ENCODE data around the gene FZD10. TPM values are rescaled to one million over a fixed set of nuclear protein-coding genes. Genes with fewer than 3 reads are reported as not detected.

FZD10 gene
- total RNA-seq, 1 experiment from 2014 or later, result not detected

DNA sequence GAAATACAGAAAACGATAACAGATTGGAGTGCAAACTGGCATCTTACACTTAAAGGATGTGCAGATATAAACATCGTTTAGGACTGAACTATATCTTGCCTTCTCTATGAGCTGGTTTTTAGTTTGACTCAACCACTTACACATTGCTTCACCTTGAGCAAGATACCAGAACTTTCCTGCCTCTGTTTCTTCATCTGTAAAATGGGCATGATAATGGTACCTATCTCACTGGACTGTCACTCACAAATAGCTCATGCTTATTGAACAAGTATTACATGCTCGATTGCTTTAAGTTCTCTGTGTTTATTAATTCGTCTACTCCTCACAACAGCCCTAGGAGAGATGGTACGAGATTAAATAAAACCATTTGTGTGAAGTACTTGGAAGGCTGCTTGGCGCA, 7.7 kb downstream of the FZD10 start:
- no peak overlapping the region for H3K9ac ChIP-seq (ENCODE audit: low read length)
- no peaks in the 10 kb centered on the region for H3K4me1 ChIP-seq (ENCODE audit: control insufficient read depth in 1 of 2, insufficient read depth in 2 of 2, low read length in 2 of 2)
- no peak overlapping the region for H3K4me2 ChIP-seq (ENCODE audit: low read length)
- no peaks in the 10 kb centered on the region for H3K9me2 ChIP-seq (ENCODE audit: insufficient read depth)
- TF ChIP-seq POLR2A (IDR thresholded peaks at IDR 0.05; ENCODE audit: borderline replicate concordance, extremely low read depth, insufficient read depth, insufficient read length) (no peak), CBX3 (IDR thresholded peaks at IDR 0.05; ENCODE audit: low read depth) (no peak), SP1 (IDR thresholded peaks at IDR 0.05; ENCODE audit: low read depth) (no peak), EGR1 (IDR thresholded peaks at IDR 0.05; ENCODE audit: low read depth) (no peak), ZNF274 (IDR thresholded peaks at IDR 0.05; ENCODE audit: low read depth, low read length) (no peak), FOSL1 (IDR thresholded peaks at IDR 0.05; ENCODE audit: low read depth) (no peak), ZFX (IDR thresholded peaks at IDR 0.05) (no peak), SIN3A (IDR thresholded peaks at IDR 0.05; ENCODE audit: low read depth) (no peak), SRF (IDR thresholded peaks at IDR 0.05; ENCODE audit: low read depth) (no peak), YY1 (IDR thresholded peaks at IDR 0.05; ENCODE audit: extremely low read depth, insufficient replicate concordance, low read depth, low read length) (no peak), TCF7L2 (IDR thresholded peaks at IDR 0.05; ENCODE audit: borderline replicate concordance, extremely low read depth, insufficient read depth, insufficient read length) (no peak), EZH2phosphoT487 (IDR thresholded peaks at IDR 0.05; ENCODE audit: borderline replicate concordance) (no peak), POLR2AphosphoS5 (IDR thresholded peaks at IDR 0.05; ENCODE audit: low read depth, low read length) (no peak), ELF1 (IDR thresholded peaks at IDR 0.05; ENCODE audit: borderline replicate concordance, low read depth) (no peak)
- TF ChIP-seq, protein P1, sequence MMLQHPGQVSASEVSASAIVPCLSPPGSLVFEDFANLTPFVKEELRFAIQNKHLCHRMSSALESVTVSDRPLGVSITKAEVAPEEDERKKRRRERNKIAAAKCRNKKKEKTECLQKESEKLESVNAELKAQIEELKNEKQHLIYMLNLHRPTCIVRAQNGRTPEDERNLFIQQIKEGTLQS (IDR thresholded peaks at IDR 0.05), result no peak
- TF ChIP-seq, protein P2, sequence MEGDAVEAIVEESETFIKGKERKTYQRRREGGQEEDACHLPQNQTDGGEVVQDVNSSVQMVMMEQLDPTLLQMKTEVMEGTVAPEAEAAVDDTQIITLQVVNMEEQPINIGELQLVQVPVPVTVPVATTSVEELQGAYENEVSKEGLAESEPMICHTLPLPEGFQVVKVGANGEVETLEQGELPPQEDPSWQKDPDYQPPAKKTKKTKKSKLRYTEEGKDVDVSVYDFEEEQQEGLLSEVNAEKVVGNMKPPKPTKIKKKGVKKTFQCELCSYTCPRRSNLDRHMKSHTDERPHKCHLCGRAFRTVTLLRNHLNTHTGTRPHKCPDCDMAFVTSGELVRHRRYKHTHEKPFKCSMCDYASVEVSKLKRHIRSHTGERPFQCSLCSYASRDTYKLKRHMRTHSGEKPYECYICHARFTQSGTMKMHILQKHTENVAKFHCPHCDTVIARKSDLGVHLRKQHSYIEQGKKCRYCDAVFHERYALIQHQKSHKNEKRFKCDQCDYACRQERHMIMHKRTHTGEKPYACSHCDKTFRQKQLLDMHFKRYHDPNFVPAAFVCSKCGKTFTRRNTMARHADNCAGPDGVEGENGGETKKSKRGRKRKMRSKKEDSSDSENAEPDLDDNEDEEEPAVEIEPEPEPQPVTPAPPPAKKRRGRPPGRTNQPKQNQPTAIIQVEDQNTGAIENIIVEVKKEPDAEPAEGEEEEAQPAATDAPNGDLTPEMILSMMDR (IDR thresholded peaks at IDR 0.05 in 2 of 3, conservative IDR thresholded peaks at IDR 0.05 in 1 of 3; ENCODE audit: borderline replicate concordance in 1 of 3, insufficient read depth in 1 of 3, low read depth in 2 of 3, low read length in 2 of 3), result no peak
- CTCF ChIA-PET, result no interaction called here
- H3K36me3 ChIP-seq (ENCODE audit: control insufficient read depth in 1 of 2, insufficient read depth in 2 of 2, low read length in 2 of 2), result no peaks in the 10 kb centered on the region
- POLR2A ChIA-PET, result no interaction called here
- no peak overlapping the region for H3K4me3 ChIP-seq (replicated peaks in 1 of 2; ENCODE audit: low read depth in 1 of 2, low read length in 2 of 2)
- no peaks in the 10 kb centered on the region for H3K27me3 ChIP-seq (ENCODE audit: insufficient read depth, low read length)
- intact Hi-C loops (cut with micrococcal nuclease), result no loop called here
- BruUV-seq (replicated peaks), result no TSS peak
- no peaks in the 10 kb centered on the region for H4K20me1 ChIP-seq (ENCODE audit: insufficient read depth)
- no peak overlapping the region for H2AFZ ChIP-seq (ENCODE audit: low read depth, low read length, poor library complexity, severe bottlenecking)
- no peak for DNase-seq (ENCODE audit: low read depth, low spot score)
- H3K9me3 ChIP-seq (ENCODE audit: control insufficient read depth in 1 of 2, insufficient read depth in 1 of 2, low read depth in 1 of 2, low read length in 2 of 2), result peaks cover 0 to 4% of the 10 kb centered on the region in 2 experiments; a peak in 2 of 4 replicates
- H3K27ac ChIP-seq (ENCODE audit: low read depth, low read length), result no peak overlapping the region
- no peak for ATAC-seq
- H3K79me2 ChIP-seq (ENCODE audit: insufficient read depth, low read length), result no peaks in the 10 kb centered on the region
- RAD21 ChIA-PET (ENCODE audit: low non-redundant PET in 1 of 2, low total read pairs in 2 of 2, uncharacterized antibody in 2 of 2, unreplicated experiment in 2 of 2), result no interaction called here

Data from HCT116 (cell line).